Endothelial cell of umbilical vein (primary cell): ENCODE results near the gene KAT2A. TPM values are rescaled to one million over a fixed set of nuclear protein-coding genes. Genes with fewer than 3 reads are reported as not detected.

Source experiments
- BruUV-seq: library from RNA; stranded (reverse); fragments of 400-500 nt; replicated peaks from 2 replicates; lab custom pipeline; 2021; lab: Mats Ljungman, UMichigan
- CTCF ChIA-PET: fragments of 300-600, 350-600 bp; sonication (Branson Sonifier 250); formaldehyde crosslinking; loops from one replicate; lab custom pipeline; 2021; ENCODE audit warnings: antibody characterized with exemption, inconsistent platforms; lab: Charles Lee
- POLR2A ChIA-PET: fragments of 300-600, 350-600 bp; sonication (Branson Sonifier 250); formaldehyde crosslinking; loops from one replicate; lab custom pipeline; 2021; ENCODE audit warnings: antibody characterized with exemption, inconsistent platforms; lab: Charles Lee
- DNase-seq: peaks from one replicate; pipeline ENCODE4 v3.0.0-alpha.2; 2011; ENCODE audit warnings: low read depth, low spot score
- FAIRE-seq: peaks from 2 replicates; lab custom pipeline; 2011; peaks lifted over from hg19 to GRCh38; lab: Jason Lieb, UNC
- H2AFZ ChIP-seq: 2 replicates; pipeline ENCODE4 v1.6.0; 2012; ENCODE audit warnings: low read depth, low read length, control low read depth, inconsistent platforms
- H3K27ac ChIP-seq: 2 replicates; pipeline ENCODE4 v1.5.1; 2011; ENCODE audit warnings: low read depth, mild to moderate bottlenecking, control low read depth, low read length, moderate library complexity; ENCODE audit not compliant: insufficient read depth
- H3K27me3 ChIP-seq, 2 experiments: 2 replicates each; pipeline versions ENCODE4 v1.6.0 to v1.6.1; 2011; ENCODE audit warnings: low read length in 2 of 2, mixed read lengths in 1 of 2; ENCODE audit not compliant: control insufficient read depth in 2 of 2, insufficient read depth in 2 of 2
- H3K36me3 ChIP-seq, 2 experiments: 2 replicates in 1 of 2; 3 replicates in 1 of 2; pipeline ENCODE4 v1.5.1; 2011; ENCODE audit warnings: low read length in 2 of 2, mild to moderate bottlenecking in 1 of 2, moderate library complexity in 1 of 2; ENCODE audit not compliant: control insufficient read depth in 2 of 2, insufficient read depth in 2 of 2; ENCODE audit errors: extremely low read depth in 1 of 2
- H3K4me1 ChIP-seq: 3 replicates; pipeline ENCODE4 v1.5.1; 2011; ENCODE audit warnings: mild to moderate bottlenecking, low read length; ENCODE audit not compliant: control insufficient read depth, insufficient read depth; ENCODE audit errors: extremely low read depth
- H3K4me2 ChIP-seq: 2 replicates; pipeline ENCODE4 v1.6.1; 2011; ENCODE audit warnings: low read length, control low read depth, mixed read lengths; ENCODE audit not compliant: insufficient read depth
- H3K4me3 ChIP-seq, 3 experiments: fragments of 200-600 bp in 1 of 3; sonication (generic), shearing (Covaris generic) in 1 of 3; replicated peaks in 1 of 3; 2 replicates each; pipeline ENCODE4 v1.5.1; 2011 to 2016; ENCODE audit warnings: control low read depth in 3 of 3, low read length in 3 of 3, mild to moderate bottlenecking in 2 of 3, inconsistent platforms in 1 of 3, low read depth in 1 of 3, moderate library complexity in 1 of 3; ENCODE audit not compliant: insufficient read depth in 1 of 3
- H3K79me2 ChIP-seq: 2 replicates; pipeline ENCODE4 v1.6.0; 2012; ENCODE audit warnings: low read length, inconsistent platforms; ENCODE audit not compliant: control insufficient read depth, insufficient read depth
- H3K9ac ChIP-seq: replicated peaks from 2 replicates; pipeline ENCODE3; 2011; ENCODE audit warnings: low read length, control low read depth; ENCODE audit not compliant: insufficient read depth; ENCODE audit errors: extremely low read depth
- H3K9me1 ChIP-seq: replicated peaks from 3 replicates; pipeline ENCODE4 v1.6.0; 2011; ENCODE audit warnings: mild to moderate bottlenecking, low read length; ENCODE audit not compliant: control insufficient read depth, insufficient read depth; ENCODE audit errors: extremely low read depth
- H3K9me3 ChIP-seq: replicated peaks from 2 replicates; pipeline ENCODE4 v1.5.1; 2012; ENCODE audit warnings: low read length, inconsistent platforms; ENCODE audit not compliant: control insufficient read depth, insufficient read depth
- H4K20me1 ChIP-seq: replicated peaks from 2 replicates; pipeline ENCODE3; 2011; ENCODE audit warnings: mild to moderate bottlenecking, low read length; ENCODE audit not compliant: control insufficient read depth, insufficient read depth; ENCODE audit errors: extremely low read depth
- EZH2 ChIP-seq: IDR thresholded peaks from 2 replicates; pipeline ENCODE4 v1.6.1; 2012; ENCODE audit warnings: borderline replicate concordance, low read depth, mild to moderate bottlenecking, moderate library complexity, low read length, inconsistent platforms; ENCODE audit not compliant: severe bottlenecking
- FOS ChIP-seq: IDR thresholded peaks from 2 replicates; pipeline ENCODE4 v1.6.1; 2011; ENCODE audit warnings: mild to moderate bottlenecking, low read length, moderate library complexity, borderline replicate concordance; ENCODE audit not compliant: insufficient read depth
- GATA2 ChIP-seq: IDR thresholded peaks from 2 replicates; pipeline ENCODE4 v1.7.0; 2011; ENCODE audit warnings: low read depth, mild to moderate bottlenecking, moderate library complexity, mixed read lengths, low read length; ENCODE audit not compliant: insufficient read length, insufficient read depth
- JUN ChIP-seq: IDR thresholded peaks from 2 replicates; pipeline ENCODE4 v1.6.1; 2011; ENCODE audit warnings: borderline replicate concordance, low read depth; ENCODE audit not compliant: insufficient read length, insufficient read depth
- MYC ChIP-seq: IDR thresholded peaks from one replicate; pipeline ENCODE4 v1.6.1; 2011; ENCODE audit warnings: mild to moderate bottlenecking, low read depth, low read length
- POLR2A ChIP-seq: IDR thresholded peaks from 2 replicates; pipeline ENCODE4 v1.6.1; 2012; ENCODE audit warnings: low read depth, mild to moderate bottlenecking, control low read depth, low read length
- POLR2AphosphoS5 ChIP-seq: IDR thresholded peaks from 2 replicates; pipeline ENCODE4 v1.6.1; 2012; ENCODE audit warnings: low read depth, mild to moderate bottlenecking, control low read depth, low read length, moderate library complexity; ENCODE audit not compliant: insufficient read depth
- dilution Hi-C: fragments of 300-500 bp; cut with MboI; formaldehyde crosslinking; loops from one replicate; pipeline ENCODE4 v1.15.0; 2019; ENCODE audit warnings: low sequenced_read_pairs; ENCODE audit not compliant: extremely low pct_ligation_motif_present
- intact Hi-C: fragments of 100-400 bp; cut with micrococcal nuclease; formaldehyde crosslinking; loops from one replicate; pipeline ENCODE4 v1.10.0; 2022
- polyA plus RNA-seq, 4 experiments: library from polyadenylated mRNA; depleted of rRNA in 3 of 4; stranded (reverse) in 3 of 4; unstranded in 1 of 4; fragments of >200 nt; gene quantifications; 2 replicates each; pipeline versions ENCODE4 v1.2.1 to v1.2.3, GENCODE V29; 2011 to 2012; ENCODE audit warnings: missing spikeins in 1 of 4
- total RNA-seq: library from RNA; stranded (reverse); gene quantifications from 2 replicates; pipeline ENCODE4 v1.2.3, GENCODE V29; 2021
- TF ChIP-seq, protein P1 (sequence below), 2 donors: IDR thresholded peaks; 1 replicate in 1 of 2; 2 replicates in 1 of 2; pipeline ENCODE4 v1.5.1; 2011; ENCODE audit warnings: low read length in 2 of 2, mild to moderate bottlenecking in 2 of 2, moderate library complexity in 2 of 2, control low read depth in 1 of 2, inconsistent platforms in 1 of 2, low read depth in 1 of 2; ENCODE audit not compliant: insufficient read depth in 1 of 2; ENCODE audit errors: extremely low read depth in 1 of 2
- TF ChIP-seq, protein P2 (sequence below): IDR thresholded peaks from 2 replicates; pipeline ENCODE4 v1.6.1; 2011; ENCODE audit not compliant: insufficient read depth, insufficient read length

Gene KAT2A
- total and polyA plus RNA-seq, 2 donors (not counting 3 experiments of a cell fraction or from before 2014, with no cell fraction given): 32.9 to 33.4 TPM

DNA sequence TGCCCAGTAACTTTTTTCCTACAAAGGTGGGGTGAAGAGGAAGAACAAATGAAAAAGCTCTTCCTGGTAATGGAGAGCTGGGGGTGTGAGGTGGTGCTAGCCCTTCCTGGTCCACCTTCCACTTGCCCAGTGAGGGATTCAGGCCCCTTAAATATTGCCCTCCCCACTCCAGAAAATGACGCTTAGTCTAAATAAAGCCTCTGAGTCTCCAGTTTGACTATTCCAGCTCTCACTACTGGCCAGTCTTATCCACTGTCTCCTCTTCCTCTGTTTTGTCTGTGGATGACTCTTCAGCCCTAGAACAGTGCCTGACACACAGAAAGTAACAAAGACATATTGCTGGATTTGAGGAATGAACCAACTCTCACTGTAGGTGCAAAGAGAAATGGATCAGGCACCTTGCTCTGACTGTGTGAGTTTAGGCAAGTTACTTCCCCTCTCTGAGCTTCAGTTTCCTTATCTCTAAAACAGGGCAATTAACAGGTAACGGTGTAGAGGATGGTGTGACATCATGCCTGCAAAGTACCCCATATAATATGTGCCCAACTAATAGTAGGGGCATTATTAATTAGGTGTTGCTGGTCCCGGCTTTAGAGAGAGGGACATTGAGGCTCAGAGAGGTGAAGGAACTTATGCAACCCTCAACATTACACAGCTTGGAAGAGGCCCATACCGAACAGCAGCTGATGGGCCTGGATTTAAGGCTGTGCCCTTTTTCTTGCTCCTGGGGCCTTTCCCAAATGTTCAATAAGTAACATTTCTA lies 44.2 kb downstream of the KAT2A start:
- dilution Hi-C loops: no loop called here
- Histone ChIP-seq H3K9me3 (no peaks in the 10 kb centered on the region), H3K79me2 (no peaks in the 10 kb centered on the region), H2AFZ (no peak overlapping the region), H3K9me1 (no peaks in the 10 kb centered on the region), H3K36me3 (no peaks in the 10 kb centered on the region), H3K27me3 (peaks cover 0 to 6% of the 10 kb centered on the region in 2 experiments), H3K4me2 (no peak overlapping the region), H3K4me3 (no peak overlapping the region), H3K27ac (no peak overlapping the region), H3K9ac (no peak overlapping the region), H4K20me1 (no peaks in the 10 kb centered on the region), H3K4me1 (peaks cover 6% of the 10 kb centered on the region)
- FAIRE-seq (no peak), DNase-seq (no peak)
- POLR2A ChIA-PET: no interaction called here
- no TSS peak for BruUV-seq
- TF ChIP-seq GATA2 (no peak), POLR2AphosphoS5 (no peak), MYC (no peak), POLR2A (no peak), JUN (no peak), EZH2 (no peak), FOS (no peak)
- TF ChIP-seq, protein P1, sequence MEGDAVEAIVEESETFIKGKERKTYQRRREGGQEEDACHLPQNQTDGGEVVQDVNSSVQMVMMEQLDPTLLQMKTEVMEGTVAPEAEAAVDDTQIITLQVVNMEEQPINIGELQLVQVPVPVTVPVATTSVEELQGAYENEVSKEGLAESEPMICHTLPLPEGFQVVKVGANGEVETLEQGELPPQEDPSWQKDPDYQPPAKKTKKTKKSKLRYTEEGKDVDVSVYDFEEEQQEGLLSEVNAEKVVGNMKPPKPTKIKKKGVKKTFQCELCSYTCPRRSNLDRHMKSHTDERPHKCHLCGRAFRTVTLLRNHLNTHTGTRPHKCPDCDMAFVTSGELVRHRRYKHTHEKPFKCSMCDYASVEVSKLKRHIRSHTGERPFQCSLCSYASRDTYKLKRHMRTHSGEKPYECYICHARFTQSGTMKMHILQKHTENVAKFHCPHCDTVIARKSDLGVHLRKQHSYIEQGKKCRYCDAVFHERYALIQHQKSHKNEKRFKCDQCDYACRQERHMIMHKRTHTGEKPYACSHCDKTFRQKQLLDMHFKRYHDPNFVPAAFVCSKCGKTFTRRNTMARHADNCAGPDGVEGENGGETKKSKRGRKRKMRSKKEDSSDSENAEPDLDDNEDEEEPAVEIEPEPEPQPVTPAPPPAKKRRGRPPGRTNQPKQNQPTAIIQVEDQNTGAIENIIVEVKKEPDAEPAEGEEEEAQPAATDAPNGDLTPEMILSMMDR (IDR thresholded peaks at IDR 0.05; ENCODE audit: extremely low read depth in 1 of 2, insufficient read depth in 1 of 2, low read depth in 1 of 2, low read length in 2 of 2): no peak
- TF ChIP-seq, protein P2, sequence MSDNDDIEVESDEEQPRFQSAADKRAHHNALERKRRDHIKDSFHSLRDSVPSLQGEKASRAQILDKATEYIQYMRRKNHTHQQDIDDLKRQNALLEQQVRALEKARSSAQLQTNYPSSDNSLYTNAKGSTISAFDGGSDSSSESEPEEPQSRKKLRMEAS: no peak
- intact Hi-C loops: no loop called here
- CTCF ChIA-PET: interaction anchor here (0.8 to 2.6 kb wide), 4 partner anchors 9 to 24 kb away, joined by 3 to 9 read pairs (median 6); no protein-coding TSS in a partner anchor
